Astrocyte of the spinal cord (primary cell): ENCODE data around the gene STK31.

Source experiments
- DNase-seq: peaks from one replicate; pipeline ENCODE4 v3.0.0; 2011; ENCODE audit warnings: low read depth, low spot score
- H3K4me3 ChIP-seq: 2 replicates; pipeline ENCODE4 v1.5.1; 2011; ENCODE audit warnings: low read depth, mild to moderate bottlenecking, low read length, moderate library complexity
- in situ Hi-C: cut with HindIII; loops from 2 replicates; pipeline ENCODE4 v1.10.0; 2017; ENCODE audit warnings: low sequenced_read_pairs
- TF ChIP-seq, protein P1 (sequence below): IDR thresholded peaks from 2 replicates; pipeline ENCODE4 v1.5.1; 2012; ENCODE audit warnings: low read depth, mild to moderate bottlenecking, low read length, inconsistent platforms

Gene STK31

DNA sequence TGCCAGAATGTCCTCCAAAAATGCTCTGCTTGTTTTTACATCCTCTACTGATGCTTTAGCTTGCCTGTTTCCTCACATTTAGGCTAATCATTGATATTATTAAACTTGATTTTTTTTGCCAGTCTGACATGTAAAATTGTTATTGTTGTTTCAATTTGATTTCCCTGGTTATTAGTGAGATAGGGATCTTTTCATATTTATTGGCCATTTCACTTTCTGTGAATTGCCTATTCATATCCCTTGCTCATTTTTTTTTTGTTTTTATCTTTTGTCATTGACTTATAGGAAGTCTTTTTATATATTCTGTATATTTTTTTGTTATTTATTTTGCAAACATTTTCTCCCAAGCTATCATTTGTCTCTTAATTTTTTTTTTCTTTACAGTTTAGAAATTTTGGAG is 16.8 kb upstream of the STK31 start:
- H3K4me3 ChIP-seq: no peak overlapping the region
- TF ChIP-seq, protein P1, sequence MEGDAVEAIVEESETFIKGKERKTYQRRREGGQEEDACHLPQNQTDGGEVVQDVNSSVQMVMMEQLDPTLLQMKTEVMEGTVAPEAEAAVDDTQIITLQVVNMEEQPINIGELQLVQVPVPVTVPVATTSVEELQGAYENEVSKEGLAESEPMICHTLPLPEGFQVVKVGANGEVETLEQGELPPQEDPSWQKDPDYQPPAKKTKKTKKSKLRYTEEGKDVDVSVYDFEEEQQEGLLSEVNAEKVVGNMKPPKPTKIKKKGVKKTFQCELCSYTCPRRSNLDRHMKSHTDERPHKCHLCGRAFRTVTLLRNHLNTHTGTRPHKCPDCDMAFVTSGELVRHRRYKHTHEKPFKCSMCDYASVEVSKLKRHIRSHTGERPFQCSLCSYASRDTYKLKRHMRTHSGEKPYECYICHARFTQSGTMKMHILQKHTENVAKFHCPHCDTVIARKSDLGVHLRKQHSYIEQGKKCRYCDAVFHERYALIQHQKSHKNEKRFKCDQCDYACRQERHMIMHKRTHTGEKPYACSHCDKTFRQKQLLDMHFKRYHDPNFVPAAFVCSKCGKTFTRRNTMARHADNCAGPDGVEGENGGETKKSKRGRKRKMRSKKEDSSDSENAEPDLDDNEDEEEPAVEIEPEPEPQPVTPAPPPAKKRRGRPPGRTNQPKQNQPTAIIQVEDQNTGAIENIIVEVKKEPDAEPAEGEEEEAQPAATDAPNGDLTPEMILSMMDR: no peak
- DNase-seq: no peak
- in situ Hi-C loops: no loop called here

DNA sequence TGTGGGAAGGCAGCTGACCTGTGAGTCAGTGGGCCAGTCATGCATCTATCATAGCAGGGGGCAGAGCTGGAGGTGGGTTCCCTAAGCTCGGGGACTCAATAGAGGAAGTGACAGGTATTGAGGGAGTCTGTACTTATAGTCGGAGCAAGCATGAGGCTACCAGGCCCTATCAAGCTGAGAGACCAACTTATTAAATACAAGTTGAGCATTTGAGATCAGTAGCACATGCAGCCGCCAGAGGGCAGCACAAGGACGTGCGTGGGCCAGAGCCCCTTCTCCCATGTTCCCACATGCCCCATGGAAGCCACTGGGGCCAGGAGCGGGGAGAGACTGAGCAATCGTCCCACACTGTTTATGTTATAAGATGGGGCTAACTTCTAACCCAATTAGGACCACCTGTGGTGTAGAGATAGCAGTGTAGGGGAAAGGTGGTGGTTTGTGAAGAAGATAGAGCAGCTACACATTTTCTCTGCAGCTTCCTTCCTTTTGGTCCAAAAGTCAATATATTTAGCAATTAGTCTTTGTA is 13.0 kb upstream of the STK31 start:
- TF ChIP-seq, protein P1: peak; percentile 70
- in situ Hi-C loops: no loop called here
- H3K4me3 ChIP-seq: no peak overlapping the region
- DNase-seq: peak; percentile 50

DNA sequence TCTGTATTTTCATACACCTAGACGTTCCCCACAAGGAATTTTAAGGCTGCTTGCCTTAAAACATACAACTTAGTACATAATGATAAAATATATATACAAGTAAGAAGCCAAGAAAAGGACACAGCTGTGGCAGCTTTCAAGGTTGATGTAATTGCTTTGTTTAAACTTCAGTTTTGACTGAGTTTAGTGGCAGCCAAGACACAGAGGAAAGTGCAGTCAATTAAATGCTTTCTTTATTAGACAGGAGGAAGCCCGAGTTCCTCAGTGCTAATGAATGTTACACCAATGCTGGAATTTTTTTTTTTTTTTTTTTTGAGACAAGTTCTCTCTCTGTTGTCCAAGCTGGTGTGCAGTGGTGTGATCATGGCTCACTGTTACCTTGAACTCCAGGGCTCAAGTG is 11.2 kb upstream of the STK31 start:
- TF ChIP-seq, protein P1: no peak
- no peak for DNase-seq
- in situ Hi-C loops: no loop called here
- no peak overlapping the region for H3K4me3 ChIP-seq

DNA sequence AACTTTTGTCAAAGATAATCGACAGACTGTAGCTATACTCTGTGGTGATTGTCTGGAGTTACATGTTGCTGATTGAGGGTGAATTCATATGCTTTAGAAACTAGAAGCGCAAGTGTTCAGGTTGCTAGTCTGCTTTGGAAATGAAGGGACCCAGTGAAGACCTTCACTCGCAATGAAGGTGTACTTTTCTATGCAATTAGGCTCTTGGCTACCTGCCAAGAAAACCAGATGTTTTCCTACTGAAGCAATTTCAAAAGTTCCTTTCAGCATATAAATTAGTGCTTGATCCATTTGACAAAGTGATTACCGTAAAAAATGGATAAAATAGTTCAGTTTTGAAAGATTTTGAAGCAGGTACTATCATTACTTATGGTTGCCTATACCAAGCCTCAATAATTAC is 10.0 kb upstream of the STK31 start:
- TF ChIP-seq, protein P1: no peak
- no peak for DNase-seq
- in situ Hi-C loops: no loop called here
- H3K4me3 ChIP-seq: no peak overlapping the region

DNA sequence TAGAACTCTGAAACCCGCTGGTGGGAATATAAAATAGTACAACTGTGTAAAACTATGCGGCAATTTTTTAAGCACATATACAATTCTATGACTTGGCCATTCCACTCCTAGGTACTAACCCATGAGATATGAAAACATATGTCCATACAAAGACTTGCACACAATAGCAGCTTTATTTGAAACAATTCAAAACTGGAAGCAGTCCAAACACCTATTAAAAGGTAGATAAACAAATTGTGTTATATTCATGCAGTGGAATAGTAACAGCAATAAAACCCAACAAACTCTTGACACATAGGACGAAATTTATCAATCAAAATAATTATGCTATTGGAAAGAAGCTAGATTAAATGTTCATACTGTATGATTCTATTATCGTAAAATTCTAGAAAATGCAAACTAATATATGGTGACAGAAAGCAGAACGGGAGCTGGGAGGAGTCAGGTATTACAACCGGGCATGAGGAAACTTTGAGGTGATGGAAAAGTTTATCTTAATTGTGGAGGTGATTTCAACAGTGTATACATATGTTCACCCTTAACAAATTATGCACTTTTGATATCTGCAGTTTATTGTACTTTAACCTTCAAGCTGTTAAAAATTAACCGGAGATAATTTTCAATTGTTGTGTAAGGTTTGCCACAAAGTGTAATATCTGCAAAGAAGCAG is 803 bp upstream of the STK31 start:
- in situ Hi-C loops: no loop called here
- TF ChIP-seq, protein P1: no peak
- DNase-seq: no peak
- no peak overlapping the region for H3K4me3 ChIP-seq

DNA sequence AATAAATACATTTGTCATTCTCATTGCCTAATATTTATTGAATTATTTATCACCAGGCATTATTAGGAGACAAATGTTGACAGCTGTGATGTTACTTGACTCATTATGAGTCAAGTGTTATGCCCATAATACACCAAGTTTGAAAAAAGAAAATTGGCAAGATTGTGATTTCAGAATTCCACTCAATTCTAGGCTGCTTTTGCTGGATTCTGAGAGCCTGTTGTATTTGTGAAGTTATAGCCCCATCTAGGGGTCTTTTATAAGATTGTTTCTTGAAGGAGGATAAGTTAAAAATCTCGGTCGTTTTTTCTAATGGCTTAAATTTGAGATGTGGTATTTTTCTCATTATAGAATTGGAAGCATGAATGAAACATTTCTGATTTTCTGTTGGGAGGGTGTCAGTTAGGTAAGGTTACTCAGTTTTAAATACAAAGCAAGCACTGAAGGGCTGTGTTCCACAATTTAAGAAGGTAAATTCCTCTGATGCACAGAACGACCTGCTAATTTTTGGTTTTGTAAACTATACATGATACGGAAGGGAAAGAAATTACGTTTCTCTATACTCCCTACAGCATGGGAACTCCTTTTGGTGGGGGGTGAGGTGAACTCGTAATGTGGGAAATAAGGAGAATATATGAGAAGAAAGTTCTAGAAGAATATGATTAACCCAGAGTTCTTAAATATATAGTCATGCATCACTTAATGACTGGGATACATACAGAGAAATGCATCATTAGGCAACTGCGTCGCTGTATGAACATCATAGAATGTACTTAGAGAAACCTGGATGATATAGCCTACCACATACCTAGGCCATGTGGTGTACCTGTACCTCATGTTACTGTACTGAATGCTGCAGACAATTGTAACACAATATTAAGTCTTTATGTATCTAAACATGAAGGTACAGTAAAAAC is 2.6 kb downstream of the STK31 start:
- TF ChIP-seq, protein P1: peak; percentile 38
- DNase-seq: peak; percentile 76
- in situ Hi-C loops: no loop called here
- H3K4me3 ChIP-seq: no peak overlapping the region
